T-helper 1 cell treated with Interleukin-12 subunit alpha and Interleukin-12 subunit beta and Interleukin-4 antibody, amounts not matched to agents 30 μg/mL and 1 μg/mL, for 36 hours (primary cell): ENCODE measurements around the gene JAKMIP1.

Experiments
- H3K27ac Mint-ChIP-seq: one replicate; pipeline ENCODE4 v1.8.0; 2021; ENCODE audit warnings: mild to moderate bottlenecking, mixed read lengths
- H3K27me3 Mint-ChIP-seq: one replicate; pipeline ENCODE4 v1.8.0; 2021; ENCODE audit warnings: low read depth, mixed read lengths
- H3K36me3 Mint-ChIP-seq: one replicate; pipeline ENCODE4 v1.8.0; 2021; ENCODE audit warnings: low read depth, mixed read lengths
- H3K4me1 Mint-ChIP-seq: one replicate; pipeline ENCODE4 v1.8.0; 2021; ENCODE audit warnings: low read depth, mixed read lengths
- H3K4me3 Mint-ChIP-seq: one replicate; pipeline ENCODE4 v1.8.0; 2021; ENCODE audit warnings: mild to moderate bottlenecking, moderate library complexity, mixed read lengths
- H3K9me3 Mint-ChIP-seq: one replicate; pipeline ENCODE4 v1.8.0; 2021; ENCODE audit warnings: mixed read lengths

The JAKMIP1 gene

GRCh38 chr4:6200011-6200921 is at the start of gene JAKMIP1:
JAKMIP1 (minus strand) TSS chr4:6200549; CDS start chr4:6112850, 87,699 bp downstream.
- peaks cover 36% of the 10 kb centered on the region for H3K4me1 Mint-ChIP-seq
- peaks cover 16% of the 10 kb centered on the region for H3K36me3 Mint-ChIP-seq
- peaks cover 27% of the 10 kb centered on the region for H3K27me3 Mint-ChIP-seq
- peak within 1 kb of the TSS; percentile 61 for H3K27ac Mint-ChIP-seq
- peak within 1 kb of the TSS; percentile 91 for H3K4me3 Mint-ChIP-seq
- peaks cover 9% of the 10 kb centered on the region for H3K9me3 Mint-ChIP-seq

- Mint-ChIP-seq H3K36me3 (peaks cover 6% of the 10 kb centered on the region), H3K4me1 (peaks cover 8% of the 10 kb centered on the region), H3K9me3 (peaks cover 14% of the 10 kb centered on the region), H3K27ac (no peak overlapping the region), H3K27me3 (peaks cover 53% of the 10 kb centered on the region), H3K4me3 (no peak overlapping the region)
These were observed 48.0 kb upstream of the JAKMIP1 start for GRCh38 chr4:6248394-6248793.

GRCh38 chr4:6246170-6246634 is 45.9 kb upstream of the JAKMIP1 start:
- Mint-ChIP-seq H3K4me1 (peaks cover 8% of the 10 kb centered on the region), H3K36me3 (peaks cover 6% of the 10 kb centered on the region), H3K4me3 (no peak overlapping the region), H3K27me3 (peaks cover 60% of the 10 kb centered on the region), H3K9me3 (peaks cover 14% of the 10 kb centered on the region), H3K27ac (no peak overlapping the region)

- Mint-ChIP-seq H3K27me3 (peaks cover 58% of the 10 kb centered on the region), H3K4me1 (peaks cover 5% of the 10 kb centered on the region), H3K4me3 (no peak overlapping the region), H3K27ac (no peak overlapping the region), H3K36me3 (peaks cover 6% of the 10 kb centered on the region), H3K9me3 (peaks cover 14% of the 10 kb centered on the region)
These were observed 45.2 kb upstream of the JAKMIP1 start for GRCh38 chr4:6245246-6246169.

- Mint-ChIP-seq H3K9me3 (peaks cover 14% of the 10 kb centered on the region), H3K36me3 (peaks cover 6% of the 10 kb centered on the region), H3K4me3 (no peak overlapping the region), H3K27me3 (peaks cover 36% of the 10 kb centered on the region), H3K27ac (no peak overlapping the region), H3K4me1 (peaks cover 5% of the 10 kb centered on the region)
These were observed 42.1 kb upstream of the JAKMIP1 start for GRCh38 chr4:6242271-6243029.

GRCh38 chr4:6241062-6241845 is 40.9 kb upstream of the JAKMIP1 start:
- no peak overlapping the region for H3K27ac Mint-ChIP-seq
- H3K27me3 Mint-ChIP-seq, result peaks cover 27% of the 10 kb centered on the region
- H3K9me3 Mint-ChIP-seq, result peaks cover 14% of the 10 kb centered on the region
- H3K36me3 Mint-ChIP-seq, result peaks cover 6% of the 10 kb centered on the region
- H3K4me3 Mint-ChIP-seq, result no peak overlapping the region
- H3K4me1 Mint-ChIP-seq, result peaks cover 5% of the 10 kb centered on the region

- Mint-ChIP-seq H3K9me3 (peaks cover 12% of the 10 kb centered on the region), H3K36me3 (peaks cover 5% of the 10 kb centered on the region), H3K4me1 (peaks cover 4% of the 10 kb centered on the region), H3K27me3 (peaks cover 28% of the 10 kb centered on the region), H3K27ac (no peak overlapping the region), H3K4me3 (no peak overlapping the region)
These were observed 39.6 kb upstream of the JAKMIP1 start for GRCh38 chr4:6239968-6240367.

- no peak overlapping the region for H3K27ac Mint-ChIP-seq
- H3K4me3 Mint-ChIP-seq, result no peak overlapping the region
- H3K9me3 Mint-ChIP-seq, result peaks cover 7% of the 10 kb centered on the region
- peaks cover under 1% of the 10 kb centered on the region for H3K36me3 Mint-ChIP-seq
- H3K27me3 Mint-ChIP-seq, result peaks cover 23% of the 10 kb centered on the region
- no peaks in the 10 kb centered on the region for H3K4me1 Mint-ChIP-seq
These were observed 39.1 kb upstream of the JAKMIP1 start for GRCh38 chr4:6239486-6239885.

GRCh38 chr4:6236816-6237390 is 36.6 kb upstream of the JAKMIP1 start:
- H3K36me3 Mint-ChIP-seq, result no peaks in the 10 kb centered on the region
- H3K4me1 Mint-ChIP-seq, result no peaks in the 10 kb centered on the region
- H3K27me3 Mint-ChIP-seq, result peaks cover 6% of the 10 kb centered on the region
- no peak overlapping the region for H3K4me3 Mint-ChIP-seq
- H3K27ac Mint-ChIP-seq, result no peak overlapping the region
- no peaks in the 10 kb centered on the region for H3K9me3 Mint-ChIP-seq

- Mint-ChIP-seq H3K36me3 (no peaks in the 10 kb centered on the region), H3K9me3 (no peaks in the 10 kb centered on the region), H3K27me3 (peaks cover 6% of the 10 kb centered on the region), H3K4me1 (no peaks in the 10 kb centered on the region), H3K4me3 (no peak overlapping the region), H3K27ac (no peak overlapping the region)
These were observed 35.7 kb upstream of the JAKMIP1 start for GRCh38 chr4:6235901-6236640.

GRCh38 chr4:6235012-6235411 is 34.7 kb upstream of the JAKMIP1 start:
- H3K4me3 Mint-ChIP-seq, result no peak overlapping the region
- no peaks in the 10 kb centered on the region for H3K36me3 Mint-ChIP-seq
- H3K4me1 Mint-ChIP-seq, result no peaks in the 10 kb centered on the region
- no peaks in the 10 kb centered on the region for H3K9me3 Mint-ChIP-seq
- H3K27me3 Mint-ChIP-seq, result peaks cover 6% of the 10 kb centered on the region
- H3K27ac Mint-ChIP-seq, result no peak overlapping the region

GRCh38 chr4:6233929-6234328 is 33.6 kb upstream of the JAKMIP1 start:
- no peaks in the 10 kb centered on the region for H3K36me3 Mint-ChIP-seq
- H3K9me3 Mint-ChIP-seq, result no peaks in the 10 kb centered on the region
- no peak overlapping the region for H3K4me3 Mint-ChIP-seq
- H3K27ac Mint-ChIP-seq, result no peak overlapping the region
- no peaks in the 10 kb centered on the region for H3K4me1 Mint-ChIP-seq
- peaks cover 9% of the 10 kb centered on the region for H3K27me3 Mint-ChIP-seq
